ENCODE measurements around the gene NSA2.
A peak's percentile ranks its signal among the peaks of the same experiment; 100 is the strongest.
"Not testable (repeated sequence)": the region's sequence is repeated elsewhere in the genome, so short reads cannot be mapped to it uniquely, and the experiment has no call there.

NSA2 gene

GRCh38 chr5:74766849-74767578 is at the start of gene NSA2, which contains the start of gene GFM2:
Gene NSA2, plus strand, starts transcription at chr5:74767249. Its CDS starts 112 bp downstream, at chr5:74767361.
Gene GFM2, minus strand, starts transcription at chr5:74767117. Its CDS starts 3,375 bp downstream, at chr5:74763742.
- DNase-seq, result peak; percentile 92

GRCh38 chr5:74717596-74717995 is 49.5 kb upstream of the NSA2 start:
- DNase-seq, result no peak

- DNase-seq, result no peak
These were observed 44.8 kb upstream of the NSA2 start for GRCh38 chr5:74722271-74722670.

- DNase-seq, result no peak
These were observed 41.7 kb upstream of the NSA2 start for GRCh38 chr5:74725331-74725730.

GRCh38 chr5:74736759-74737158 is 30.3 kb upstream of the NSA2 start:
- no peak for DNase-seq

GRCh38 chr5:74738406-74738805 is 28.6 kb upstream of the NSA2 start:
- DNase-seq, result no peak

GRCh38 chr5:74748742-74749141 is 18.3 kb upstream of the NSA2 start:
- not testable (repeated sequence) for DNase-seq

- no peak for DNase-seq
These were observed 5.8 kb upstream of the NSA2 start for GRCh38 chr5:74761241-74761640.

- DNase-seq, result peak; percentile 3
These were observed 4.5 kb upstream of the NSA2 start for GRCh38 chr5:74762599-74762998.

- DNase-seq, result no peak
These were observed 3.5 kb upstream of the NSA2 start for GRCh38 chr5:74763504-74763903.

- DNase-seq, result no peak
These were observed 1.8 kb upstream of the NSA2 start for GRCh38 chr5:74765201-74765600.

- DNase-seq, result no peak
These were observed 1.1 kb upstream of the NSA2 start for GRCh38 chr5:74765929-74766328.

- DNase-seq, result peak; percentile 3
These were observed 616 bp upstream of the NSA2 start for GRCh38 chr5:74766418-74766848.

- DNase-seq, result peak; percentile 21
These were observed 497 bp downstream of the NSA2 start for GRCh38 chr5:74767579-74767913.

- DNase-seq, result no peak
These were observed 5.3 kb downstream of the NSA2 start for GRCh38 chr5:74772359-74772758.

- no peak for DNase-seq
These were observed 11.6 kb downstream of the NSA2 start for GRCh38 chr5:74778609-74779008.

GRCh38 chr5:74786851-74787250 is 19.8 kb downstream of the NSA2 start:
- DNase-seq, result no peak

- no peak for DNase-seq
These were observed 20.4 kb downstream of the NSA2 start for GRCh38 chr5:74787424-74787823.

GRCh38 chr5:74791669-74792068 is 24.6 kb downstream of the NSA2 start:
- DNase-seq, result not testable (repeated sequence)

- DNase-seq, result no peak
These were observed 32.2 kb downstream of the NSA2 start for GRCh38 chr5:74798977-74799911.

GRCh38 chr5:74801197-74801596 is 34.1 kb downstream of the NSA2 start:
- no peak for DNase-seq

GRCh38 chr5:74801941-74802340 is 34.9 kb downstream of the NSA2 start:
- no peak for DNase-seq

- no peak for DNase-seq
These were observed 43.9 kb downstream of the NSA2 start for GRCh38 chr5:74810915-74811314.

- no peak for DNase-seq
These were observed 49.8 kb downstream of the NSA2 start for GRCh38 chr5:74816875-74817274.

All from stimulated activated naive CD4-positive, alpha-beta T cell treated with Interleukin-2 at 50 U/mL for 16 hours (primary cell).